ENCODE data around the gene PDLIM7. TPM values are rescaled to one million over a fixed set of nuclear protein-coding genes. Genes with fewer than 3 reads are reported as not detected.
A peak's percentile ranks its signal among the peaks of the same experiment; 100 is the strongest.

PDLIM7 gene
- total and polyA plus RNA-seq, 10 of the 15 experiments (the other 5 are each of a cell fraction or from before 2014, with no cell fraction given) = 0.82 to 36.6 (median 19.3) TPM

GRCh38 chr5:177472460-177473442 lies 24.7 kb downstream of the PDLIM7 start (continued):
- TF ChIP-seq CHD4 (IDR thresholded peaks at IDR 0.05) (no peak), NR2F1 (conservative IDR thresholded peaks at IDR 0.05) (peak; percentile 50; the same call in 1 of the 2 replicates), STAT1 (conservative IDR thresholded peaks at IDR 0.05) (no peak), E4F1 (IDR thresholded peaks at IDR 0.05; ENCODE audit: borderline replicate concordance, partially characterized antibody) (no peak), ZBTB40 (IDR thresholded peaks at IDR 0.05; ENCODE audit: borderline replicate concordance) (no peak), NBN (IDR thresholded peaks at IDR 0.05) (peak; percentile 51; the same call in 1 of the 2 replicates), PBX3 (IDR thresholded peaks at IDR 0.05; ENCODE audit: insufficient replicate concordance, low read depth, low read length) (no peak), IKZF1 (conservative IDR thresholded peaks at IDR 0.05) (0 out of 2 replicates have a peak, but pooled peaks have one; percentile 20), KDM1A (IDR thresholded peaks at IDR 0.05; ENCODE audit: borderline replicate concordance) (no peak), NR2C2 (IDR thresholded peaks at IDR 0.05; ENCODE audit: borderline replicate concordance, control insufficient read depth, insufficient read length, low read depth) (no peak), TAF1 (IDR thresholded peaks at IDR 0.05; ENCODE audit: borderline replicate concordance, low read depth, low read length) (no peak; the same call in 1 of the 2 replicates), TCF3 (IDR thresholded peaks at IDR 0.05; ENCODE audit: borderline replicate concordance, insufficient read depth, low read depth, low read length) (no peak), ATF2 (IDR thresholded peaks at IDR 0.05; ENCODE audit: low read length) (no peak), PKNOX1 (IDR thresholded peaks at IDR 0.05) (no peak), ELK1 (IDR thresholded peaks at IDR 0.05; ENCODE audit: low read depth, low read length) (no peak), CBFB (IDR thresholded peaks at IDR 0.05; ENCODE audit: low read depth) (no peak)

Measured in GM12878 (cell line).